ENCODE measurements around the gene MBP. TPM values are rescaled to one million over a fixed set of nuclear protein-coding genes. Genes with fewer than 3 reads are reported as not detected.
A peak's percentile ranks its signal among the peaks of the same experiment; 100 is the strongest.

MBP gene
- total RNA-seq, 1 donor from 2014 or later, result 90.6 TPM

- H3K27me3 ChIP-seq (ENCODE audit: low read depth), result no peaks in the 10 kb centered on the region
- H3K4me3 ChIP-seq, result no peak overlapping the region
- intact Hi-C loops (cut with DNase I), result no loop called here
- DNase-seq, result no peak
- peaks cover 26% of the 10 kb centered on the region for H3K36me3 ChIP-seq
- no peak for TF ChIP-seq CTCF (IDR thresholded peaks at IDR 0.05)
- no peak for ATAC-seq
- H3K9me3 ChIP-seq, result no peaks in the 10 kb centered on the region
- H3K27ac ChIP-seq, result no peak overlapping the region
- peaks cover 13% of the 10 kb centered on the region for H3K4me1 ChIP-seq
Measured at GRCh38 chr18:77047803-77048419, 84.7 kb downstream of the MBP start.

GRCh38 chr18:77046994-77047393, 85.6 kb downstream of the MBP start:
- Histone ChIP-seq H3K36me3 (peaks cover 26% of the 10 kb centered on the region), H3K27ac (no peak overlapping the region), H3K27me3 (ENCODE audit: low read depth) (no peaks in the 10 kb centered on the region), H3K9me3 (no peaks in the 10 kb centered on the region), H3K4me1 (peaks cover 4% of the 10 kb centered on the region), H3K4me3 (no peak overlapping the region)
- ATAC-seq (no peak), DNase-seq (no peak)
- intact Hi-C loops (cut with DNase I), result no loop called here
- no peak for TF ChIP-seq CTCF (IDR thresholded peaks at IDR 0.05)

GRCh38 chr18:77046409-77046808, 86.2 kb downstream of the MBP start:
- no peak for ATAC-seq
- no peak overlapping the region for H3K27ac ChIP-seq
- no peaks in the 10 kb centered on the region for H3K4me1 ChIP-seq
- DNase-seq, result no peak
- no peak overlapping the region for H3K4me3 ChIP-seq
- H3K9me3 ChIP-seq, result no peaks in the 10 kb centered on the region
- TF ChIP-seq CTCF (IDR thresholded peaks at IDR 0.05), result no peak
- H3K27me3 ChIP-seq (ENCODE audit: low read depth), result no peaks in the 10 kb centered on the region
- intact Hi-C loops (cut with DNase I), result no loop called here
- H3K36me3 ChIP-seq, result peaks cover 26% of the 10 kb centered on the region

GRCh38 chr18:77045677-77046076, 86.9 kb downstream of the MBP start:
- Histone ChIP-seq H3K4me3 (no peak overlapping the region), H3K4me1 (no peaks in the 10 kb centered on the region), H3K9me3 (no peaks in the 10 kb centered on the region), H3K27me3 (ENCODE audit: low read depth) (no peaks in the 10 kb centered on the region), H3K36me3 (peaks cover 26% of the 10 kb centered on the region), H3K27ac (no peak overlapping the region)
- TF ChIP-seq CTCF (IDR thresholded peaks at IDR 0.05), result no peak
- no peak for DNase-seq
- ATAC-seq, result no peak
- intact Hi-C loops (cut with DNase I), result no loop called here

GRCh38 chr18:77044866-77045664, 87.5 kb downstream of the MBP start:
- Histone ChIP-seq H3K27me3 (ENCODE audit: low read depth) (no peaks in the 10 kb centered on the region), H3K36me3 (peaks cover 26% of the 10 kb centered on the region), H3K27ac (no peak overlapping the region), H3K4me3 (no peak overlapping the region), H3K4me1 (no peaks in the 10 kb centered on the region), H3K9me3 (no peaks in the 10 kb centered on the region)
- intact Hi-C loops (cut with DNase I), result no loop called here
- no peak for DNase-seq
- ATAC-seq, result peak in 1 of 2 donors; percentile 57
- no peak for TF ChIP-seq CTCF (IDR thresholded peaks at IDR 0.05)

All from lower lobe of right lung (tissue), 2 donors.